ENCODE results near the gene FAM174C.

DNA sequence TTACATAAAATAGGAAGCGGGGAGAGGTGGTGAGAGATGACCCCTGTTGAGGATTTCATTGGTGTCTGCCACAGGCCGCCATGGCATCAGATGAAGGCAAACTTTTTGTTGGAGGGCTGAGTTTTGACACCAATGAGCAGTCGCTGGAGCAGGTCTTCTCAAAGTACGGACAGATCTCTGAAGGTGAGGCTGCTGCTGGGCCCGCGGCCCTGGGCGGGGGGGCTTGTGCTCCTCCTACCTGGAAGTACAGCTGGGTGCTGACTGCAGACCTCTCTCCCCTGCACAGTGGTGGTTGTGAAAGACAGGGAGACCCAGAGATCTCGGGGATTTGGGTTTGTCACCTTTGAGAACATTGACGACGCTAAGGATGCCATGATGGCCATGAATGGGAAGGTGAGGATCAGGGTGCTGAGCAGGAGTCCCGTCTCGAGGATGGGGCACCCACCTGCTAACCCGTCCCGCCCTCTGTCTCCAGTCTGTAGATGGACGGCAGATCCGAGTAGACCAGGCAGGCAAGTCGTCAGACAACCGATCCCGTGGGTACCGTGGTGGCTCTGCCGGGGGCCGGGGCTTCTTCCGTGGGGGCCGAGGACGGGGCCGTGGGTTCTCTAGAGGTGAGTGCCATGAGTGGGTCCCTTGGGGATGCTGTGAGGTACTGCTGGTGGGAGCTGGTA is 4.3 kb upstream of the FAM174C start:
- TF ChIP-seq, protein P1, sequence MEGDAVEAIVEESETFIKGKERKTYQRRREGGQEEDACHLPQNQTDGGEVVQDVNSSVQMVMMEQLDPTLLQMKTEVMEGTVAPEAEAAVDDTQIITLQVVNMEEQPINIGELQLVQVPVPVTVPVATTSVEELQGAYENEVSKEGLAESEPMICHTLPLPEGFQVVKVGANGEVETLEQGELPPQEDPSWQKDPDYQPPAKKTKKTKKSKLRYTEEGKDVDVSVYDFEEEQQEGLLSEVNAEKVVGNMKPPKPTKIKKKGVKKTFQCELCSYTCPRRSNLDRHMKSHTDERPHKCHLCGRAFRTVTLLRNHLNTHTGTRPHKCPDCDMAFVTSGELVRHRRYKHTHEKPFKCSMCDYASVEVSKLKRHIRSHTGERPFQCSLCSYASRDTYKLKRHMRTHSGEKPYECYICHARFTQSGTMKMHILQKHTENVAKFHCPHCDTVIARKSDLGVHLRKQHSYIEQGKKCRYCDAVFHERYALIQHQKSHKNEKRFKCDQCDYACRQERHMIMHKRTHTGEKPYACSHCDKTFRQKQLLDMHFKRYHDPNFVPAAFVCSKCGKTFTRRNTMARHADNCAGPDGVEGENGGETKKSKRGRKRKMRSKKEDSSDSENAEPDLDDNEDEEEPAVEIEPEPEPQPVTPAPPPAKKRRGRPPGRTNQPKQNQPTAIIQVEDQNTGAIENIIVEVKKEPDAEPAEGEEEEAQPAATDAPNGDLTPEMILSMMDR (IDR thresholded peaks at IDR 0.05): no peak
- no peak for TF ChIP-seq POLR2A (IDR thresholded peaks at IDR 0.05)
